ENCODE data around the gene C19orf38. TPM values are rescaled to one million over a fixed set of nuclear protein-coding genes. Genes with fewer than 3 reads are reported as not detected.

Gene C19orf38
- polyA plus RNA-seq, 1 of the 3 experiments (the other 2 are of a cell fraction), result 0.15 TPM

GRCh38 chr19:10862561-10863106, 14.4 kb downstream of the C19orf38 start:
- no peaks in the 10 kb centered on the region for H3K27me3 ChIP-seq (ENCODE audit: insufficient read depth)
- H3K9me3 ChIP-seq, result no peaks in the 10 kb centered on the region
- H3K4me2 ChIP-seq, result no peak overlapping the region
- no peak overlapping the region for H2AFZ ChIP-seq (ENCODE audit: low read depth)
- no peaks in the 10 kb centered on the region for H3K9me2 ChIP-seq
- no peaks in the 10 kb centered on the region for H3K36me3 ChIP-seq (replicated peaks in 1 of 2; ENCODE audit: control insufficient read depth in 1 of 2, insufficient read depth in 2 of 2, low read length in 1 of 2)
- ChIA-PET POLR2A (no interaction called here), CTCF (interaction anchor here (2.5 to 8.1 kb wide), 6 partner anchors 8 to 161 kb away, joined by 17 to 146 read pairs (median 41); partner anchors contain the start of genes C19orf38, DNM2, QTRT1 and TMED1)
- H3K79me2 ChIP-seq (ENCODE audit: insufficient read depth), result no peaks in the 10 kb centered on the region
- DNase-seq, result no peak
- H3K4me3 ChIP-seq (ENCODE audit: low read depth in 2 of 2, low read length in 1 of 2), result no peak overlapping the region
- peaks cover 6% of the 10 kb centered on the region for H3F3A ChIP-seq (replicated peaks; ENCODE audit: insufficient read depth)
- H3K9ac ChIP-seq, result no peak overlapping the region
- no peaks in the 10 kb centered on the region; a peak in 1 of 4 replicates for H3K4me1 ChIP-seq (ENCODE audit: control insufficient read depth in 1 of 2, insufficient read depth in 2 of 2, low read depth in 1 of 2, low read length in 1 of 2)
- no peaks in the 10 kb centered on the region for H4K20me1 ChIP-seq (ENCODE audit: insufficient read depth)
- no peak for TF ChIP-seq EZH2phosphoT487 (IDR thresholded peaks at IDR 0.05; ENCODE audit: borderline replicate concordance, low read depth)
- H3K27ac ChIP-seq (ENCODE audit: low read depth in 2 of 2, low read length in 1 of 2), result no peak overlapping the region
- 91% methylated on average over 6 of the region's 6 CpGs for WGBS (ENCODE audit: low lambda C conversion rate)

DNA sequence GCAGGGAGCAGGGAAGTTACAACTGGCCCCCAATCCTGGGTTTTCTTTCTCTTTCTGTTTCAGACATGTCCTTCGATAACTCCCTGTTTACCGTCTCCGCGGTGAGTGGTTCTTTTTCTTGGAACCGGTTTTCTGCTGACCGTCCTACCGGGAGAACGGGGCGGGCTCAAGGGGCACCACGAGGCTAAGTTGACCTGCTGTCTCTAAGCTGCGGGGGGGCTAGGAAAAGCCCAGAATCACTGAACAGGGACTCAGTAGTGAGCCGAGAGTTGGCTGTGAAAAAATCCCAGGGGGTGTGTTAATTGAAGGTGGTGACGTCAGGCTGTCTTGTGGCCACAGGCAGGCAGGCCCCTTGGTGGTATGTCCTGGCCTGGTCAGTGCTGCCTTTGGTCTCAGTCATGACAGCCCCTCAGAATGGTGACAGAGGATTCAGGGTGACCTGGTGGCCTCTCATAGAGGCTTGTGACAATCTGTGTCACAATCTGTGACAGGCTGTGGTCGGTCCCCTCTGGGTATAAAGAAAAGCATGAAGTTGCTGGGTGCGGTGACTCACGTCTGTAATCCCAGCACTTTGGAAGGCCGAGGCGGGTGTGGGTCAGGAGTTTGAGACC, 15.0 kb downstream of the C19orf38 start:
- no peaks in the 10 kb centered on the region for H3K9me3 ChIP-seq
- ChIA-PET CTCF (interaction anchor here (1.0 to 8.1 kb wide), 19 partner anchors 9 to 161 kb away, joined by 3 to 146 read pairs (median 12); partner anchors contain the start of genes C19orf38, DNM2, QTRT1 and TMED1), POLR2A (no interaction called here)
- DNase-seq, result no peak
- no peak overlapping the region for H3K27ac ChIP-seq (ENCODE audit: low read depth in 2 of 2, low read length in 1 of 2)
- H3K9ac ChIP-seq, result no peak overlapping the region
- no peaks in the 10 kb centered on the region for H4K20me1 ChIP-seq (ENCODE audit: insufficient read depth)
- no peaks in the 10 kb centered on the region for H3K36me3 ChIP-seq (replicated peaks in 1 of 2; ENCODE audit: control insufficient read depth in 1 of 2, insufficient read depth in 2 of 2, low read length in 1 of 2)
- H3K4me3 ChIP-seq (ENCODE audit: low read depth in 2 of 2, low read length in 1 of 2), result no peak overlapping the region
- H3F3A ChIP-seq (replicated peaks; ENCODE audit: insufficient read depth), result peaks cover 5% of the 10 kb centered on the region
- no peaks in the 10 kb centered on the region for H3K79me2 ChIP-seq (ENCODE audit: insufficient read depth)
- H3K9me2 ChIP-seq, result no peaks in the 10 kb centered on the region
- no peaks in the 10 kb centered on the region for H3K27me3 ChIP-seq (ENCODE audit: insufficient read depth)
- TF ChIP-seq, protein P1, sequence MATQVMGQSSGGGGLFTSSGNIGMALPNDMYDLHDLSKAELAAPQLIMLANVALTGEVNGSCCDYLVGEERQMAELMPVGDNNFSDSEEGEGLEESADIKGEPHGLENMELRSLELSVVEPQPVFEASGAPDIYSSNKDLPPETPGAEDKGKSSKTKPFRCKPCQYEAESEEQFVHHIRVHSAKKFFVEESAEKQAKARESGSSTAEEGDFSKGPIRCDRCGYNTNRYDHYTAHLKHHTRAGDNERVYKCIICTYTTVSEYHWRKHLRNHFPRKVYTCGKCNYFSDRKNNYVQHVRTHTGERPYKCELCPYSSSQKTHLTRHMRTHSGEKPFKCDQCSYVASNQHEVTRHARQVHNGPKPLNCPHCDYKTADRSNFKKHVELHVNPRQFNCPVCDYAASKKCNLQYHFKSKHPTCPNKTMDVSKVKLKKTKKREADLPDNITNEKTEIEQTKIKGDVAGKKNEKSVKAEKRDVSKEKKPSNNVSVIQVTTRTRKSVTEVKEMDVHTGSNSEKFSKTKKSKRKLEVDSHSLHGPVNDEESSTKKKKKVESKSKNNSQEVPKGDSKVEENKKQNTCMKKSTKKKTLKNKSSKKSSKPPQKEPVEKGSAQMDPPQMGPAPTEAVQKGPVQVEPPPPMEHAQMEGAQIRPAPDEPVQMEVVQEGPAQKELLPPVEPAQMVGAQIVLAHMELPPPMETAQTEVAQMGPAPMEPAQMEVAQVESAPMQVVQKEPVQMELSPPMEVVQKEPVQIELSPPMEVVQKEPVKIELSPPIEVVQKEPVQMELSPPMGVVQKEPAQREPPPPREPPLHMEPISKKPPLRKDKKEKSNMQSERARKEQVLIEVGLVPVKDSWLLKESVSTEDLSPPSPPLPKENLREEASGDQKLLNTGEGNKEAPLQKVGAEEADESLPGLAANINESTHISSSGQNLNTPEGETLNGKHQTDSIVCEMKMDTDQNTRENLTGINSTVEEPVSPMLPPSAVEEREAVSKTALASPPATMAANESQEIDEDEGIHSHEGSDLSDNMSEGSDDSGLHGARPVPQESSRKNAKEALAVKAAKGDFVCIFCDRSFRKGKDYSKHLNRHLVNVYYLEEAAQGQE (IDR thresholded peaks at IDR 0.05; ENCODE audit: low read depth, low read length), result no peak
- TF ChIP-seq POLR2AphosphoS5 (IDR thresholded peaks at IDR 0.05; ENCODE audit: low read depth, low read length) (no peak), ELF1 (IDR thresholded peaks at IDR 0.05) (no peak), CHD2 (IDR thresholded peaks at IDR 0.05; ENCODE audit: low read length, partially characterized antibody) (no peak), EP300 (IDR thresholded peaks at IDR 0.05; ENCODE audit: borderline replicate concordance in 1 of 2, low read depth in 1 of 2, low read length in 1 of 2) (no peak), MXI1 (IDR thresholded peaks at IDR 0.05; ENCODE audit: low read depth, low read length) (no peak), IRF3 (IDR thresholded peaks at IDR 0.05; ENCODE audit: low read depth, low read length) (no peak), TEAD4 (IDR thresholded peaks at IDR 0.05; ENCODE audit: borderline replicate concordance, insufficient read depth) (no peak), RAD21 (IDR thresholded peaks at IDR 0.05; ENCODE audit: low read length) (no peak), RCOR1 (IDR thresholded peaks at IDR 0.05; ENCODE audit: low read length) (no peak), JUND (IDR thresholded peaks at IDR 0.05) (no peak), SMC3 (IDR thresholded peaks at IDR 0.05; ENCODE audit: low read depth, low read length) (no peak)
- TF ChIP-seq, protein P2, sequence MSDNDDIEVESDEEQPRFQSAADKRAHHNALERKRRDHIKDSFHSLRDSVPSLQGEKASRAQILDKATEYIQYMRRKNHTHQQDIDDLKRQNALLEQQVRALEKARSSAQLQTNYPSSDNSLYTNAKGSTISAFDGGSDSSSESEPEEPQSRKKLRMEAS (IDR thresholded peaks at IDR 0.05; ENCODE audit: low read depth), result no peak
- TF ChIP-seq, protein P3, sequence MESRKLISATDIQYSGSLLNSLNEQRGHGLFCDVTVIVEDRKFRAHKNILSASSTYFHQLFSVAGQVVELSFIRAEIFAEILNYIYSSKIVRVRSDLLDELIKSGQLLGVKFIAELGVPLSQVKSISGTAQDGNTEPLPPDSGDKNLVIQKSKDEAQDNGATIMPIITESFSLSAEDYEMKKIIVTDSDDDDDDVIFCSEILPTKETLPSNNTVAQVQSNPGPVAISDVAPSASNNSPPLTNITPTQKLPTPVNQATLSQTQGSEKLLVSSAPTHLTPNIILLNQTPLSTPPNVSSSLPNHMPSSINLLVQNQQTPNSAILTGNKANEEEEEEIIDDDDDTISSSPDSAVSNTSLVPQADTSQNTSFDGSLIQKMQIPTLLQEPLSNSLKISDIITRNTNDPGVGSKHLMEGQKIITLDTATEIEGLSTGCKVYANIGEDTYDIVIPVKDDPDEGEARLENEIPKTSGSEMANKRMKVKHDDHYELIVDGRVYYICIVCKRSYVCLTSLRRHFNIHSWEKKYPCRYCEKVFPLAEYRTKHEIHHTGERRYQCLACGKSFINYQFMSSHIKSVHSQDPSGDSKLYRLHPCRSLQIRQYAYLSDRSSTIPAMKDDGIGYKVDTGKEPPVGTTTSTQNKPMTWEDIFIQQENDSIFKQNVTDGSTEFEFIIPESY (IDR thresholded peaks at IDR 0.05; ENCODE audit: borderline replicate concordance, low read depth), result no peak
- H3K4me1 ChIP-seq (ENCODE audit: control insufficient read depth in 1 of 2, insufficient read depth in 2 of 2, low read depth in 1 of 2, low read length in 1 of 2), result no peaks in the 10 kb centered on the region; a peak in 1 of 4 replicates
- 89% methylated on average over 18 of the region's 18 CpGs for WGBS (ENCODE audit: low lambda C conversion rate)
- H2AFZ ChIP-seq (ENCODE audit: low read depth), result no peak overlapping the region; the same call in 1 of the 2 replicates
- no peak overlapping the region for H3K4me2 ChIP-seq
